HL-60 (cell line): ENCODE data around the gene GOSR2.

ENCODE experiments used
- GABPA ChIP-seq: IDR thresholded peaks from 2 replicates; pipeline ENCODE4 v1.6.1; 2012; ENCODE audit warnings: low read depth
- POLR2AphosphoS5 ChIP-seq: IDR thresholded peaks from 2 replicates; pipeline ENCODE4 v1.6.1; 2012; ENCODE audit warnings: low read depth
- SPI1 ChIP-seq: IDR thresholded peaks from 2 replicates; pipeline ENCODE4 v1.6.1; 2012; ENCODE audit warnings: low read depth, mild to moderate bottlenecking, borderline replicate concordance
- TF ChIP-seq, protein P1 (sequence below): IDR thresholded peaks from 2 replicates; pipeline ENCODE4 v1.6.1; 2012; ENCODE audit warnings: low read depth; ENCODE audit not compliant: insufficient replicate concordance
- TF ChIP-seq, protein P2 (sequence below): IDR thresholded peaks from one replicate; pipeline ENCODE4 v1.5.1; 2011; ENCODE audit warnings: low read length, control low read depth, inconsistent platforms; ENCODE audit not compliant: insufficient read depth

- TF ChIP-seq POLR2AphosphoS5 (no peak), SPI1 (no peak), GABPA (no peak)
- TF ChIP-seq, protein P1, sequence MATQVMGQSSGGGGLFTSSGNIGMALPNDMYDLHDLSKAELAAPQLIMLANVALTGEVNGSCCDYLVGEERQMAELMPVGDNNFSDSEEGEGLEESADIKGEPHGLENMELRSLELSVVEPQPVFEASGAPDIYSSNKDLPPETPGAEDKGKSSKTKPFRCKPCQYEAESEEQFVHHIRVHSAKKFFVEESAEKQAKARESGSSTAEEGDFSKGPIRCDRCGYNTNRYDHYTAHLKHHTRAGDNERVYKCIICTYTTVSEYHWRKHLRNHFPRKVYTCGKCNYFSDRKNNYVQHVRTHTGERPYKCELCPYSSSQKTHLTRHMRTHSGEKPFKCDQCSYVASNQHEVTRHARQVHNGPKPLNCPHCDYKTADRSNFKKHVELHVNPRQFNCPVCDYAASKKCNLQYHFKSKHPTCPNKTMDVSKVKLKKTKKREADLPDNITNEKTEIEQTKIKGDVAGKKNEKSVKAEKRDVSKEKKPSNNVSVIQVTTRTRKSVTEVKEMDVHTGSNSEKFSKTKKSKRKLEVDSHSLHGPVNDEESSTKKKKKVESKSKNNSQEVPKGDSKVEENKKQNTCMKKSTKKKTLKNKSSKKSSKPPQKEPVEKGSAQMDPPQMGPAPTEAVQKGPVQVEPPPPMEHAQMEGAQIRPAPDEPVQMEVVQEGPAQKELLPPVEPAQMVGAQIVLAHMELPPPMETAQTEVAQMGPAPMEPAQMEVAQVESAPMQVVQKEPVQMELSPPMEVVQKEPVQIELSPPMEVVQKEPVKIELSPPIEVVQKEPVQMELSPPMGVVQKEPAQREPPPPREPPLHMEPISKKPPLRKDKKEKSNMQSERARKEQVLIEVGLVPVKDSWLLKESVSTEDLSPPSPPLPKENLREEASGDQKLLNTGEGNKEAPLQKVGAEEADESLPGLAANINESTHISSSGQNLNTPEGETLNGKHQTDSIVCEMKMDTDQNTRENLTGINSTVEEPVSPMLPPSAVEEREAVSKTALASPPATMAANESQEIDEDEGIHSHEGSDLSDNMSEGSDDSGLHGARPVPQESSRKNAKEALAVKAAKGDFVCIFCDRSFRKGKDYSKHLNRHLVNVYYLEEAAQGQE, result no peak
- TF ChIP-seq, protein P2, sequence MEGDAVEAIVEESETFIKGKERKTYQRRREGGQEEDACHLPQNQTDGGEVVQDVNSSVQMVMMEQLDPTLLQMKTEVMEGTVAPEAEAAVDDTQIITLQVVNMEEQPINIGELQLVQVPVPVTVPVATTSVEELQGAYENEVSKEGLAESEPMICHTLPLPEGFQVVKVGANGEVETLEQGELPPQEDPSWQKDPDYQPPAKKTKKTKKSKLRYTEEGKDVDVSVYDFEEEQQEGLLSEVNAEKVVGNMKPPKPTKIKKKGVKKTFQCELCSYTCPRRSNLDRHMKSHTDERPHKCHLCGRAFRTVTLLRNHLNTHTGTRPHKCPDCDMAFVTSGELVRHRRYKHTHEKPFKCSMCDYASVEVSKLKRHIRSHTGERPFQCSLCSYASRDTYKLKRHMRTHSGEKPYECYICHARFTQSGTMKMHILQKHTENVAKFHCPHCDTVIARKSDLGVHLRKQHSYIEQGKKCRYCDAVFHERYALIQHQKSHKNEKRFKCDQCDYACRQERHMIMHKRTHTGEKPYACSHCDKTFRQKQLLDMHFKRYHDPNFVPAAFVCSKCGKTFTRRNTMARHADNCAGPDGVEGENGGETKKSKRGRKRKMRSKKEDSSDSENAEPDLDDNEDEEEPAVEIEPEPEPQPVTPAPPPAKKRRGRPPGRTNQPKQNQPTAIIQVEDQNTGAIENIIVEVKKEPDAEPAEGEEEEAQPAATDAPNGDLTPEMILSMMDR, result no peak
These were observed 51.1 kb downstream of the GOSR2 start for GRCh38 chr17:46974086-46974485.
